OCI-LY7 (cell line): ENCODE data around the gene ZNF14. TPM values are rescaled to one million over a fixed set of nuclear protein-coding genes. Genes with fewer than 3 reads are reported as not detected.

ENCODE experiments used
- BruUV-seq: library from RNA; stranded (reverse); fragments of 400-500 nt; replicated peaks from 2 replicates; lab custom pipeline; 2021; lab: Mats Ljungman, UMichigan
- CTCF ChIA-PET: fragments of 300-600 bp; sonication (Branson Sonifier 250); formaldehyde crosslinking; loops from one replicate; lab custom pipeline; 2022; ENCODE audit warnings: antibody characterized with exemption; ENCODE audit not compliant: unreplicated experiment; lab: Charles Lee
- POLR2A ChIA-PET: fragments of 300-600 bp; sonication (Branson Sonifier 250); formaldehyde crosslinking; loops from one replicate; lab custom pipeline; 2022; ENCODE audit warnings: antibody characterized with exemption; lab: Charles Lee
- DNase-seq: peaks from one replicate; pipeline ENCODE4 v3.0.0-alpha.2; 2015; ENCODE audit warnings: low spot score
- H2AFZ ChIP-seq: fragments of 200-600 bp; sonication (generic), shearing (Covaris generic); 2 replicates; pipeline ENCODE4 v1.6.1; 2014; ENCODE audit warnings: mild to moderate bottlenecking, antibody characterized with exemption, low read length, moderate library complexity
- H3K27ac ChIP-seq: fragments of 200-600 bp; sonication (generic); 2 replicates; pipeline ENCODE4 v1.5.1; 2014; ENCODE audit warnings: mixed run types, low read depth, mild to moderate bottlenecking, moderate library complexity, low read length, inconsistent platforms; ENCODE audit not compliant: poor library complexity, severe bottlenecking
- H3K36me3 ChIP-seq: fragments of 200-600 bp; sonication (generic); 2 replicates; pipeline ENCODE4 v1.6.1; 2014; ENCODE audit warnings: mild to moderate bottlenecking, antibody characterized with exemption, low read length, moderate library complexity, mixed read lengths; ENCODE audit not compliant: insufficient read depth
- H3K4me1 ChIP-seq: fragments of 200-600 bp; sonication (generic); 2 replicates; pipeline ENCODE4 v1.5.1; 2014; ENCODE audit warnings: mild to moderate bottlenecking, low read length; ENCODE audit not compliant: insufficient read depth, poor library complexity, severe bottlenecking
- H3K4me2 ChIP-seq: fragments of 200-600 bp; sonication (generic); 2 replicates; pipeline ENCODE4 v1.6.1; 2014; ENCODE audit warnings: mild to moderate bottlenecking, low read length
- H3K4me3 ChIP-seq: fragments of 200-600 bp; sonication (generic); 2 replicates; pipeline ENCODE4 v1.5.1; 2014; ENCODE audit warnings: mild to moderate bottlenecking, low read depth, low read length; ENCODE audit not compliant: poor library complexity, severe bottlenecking
- H3K79me2 ChIP-seq: fragments of 200-600 bp; sonication (generic); 2 replicates; pipeline ENCODE4 v1.6.1; 2016; ENCODE audit warnings: low read depth, mild to moderate bottlenecking, low read length, moderate library complexity, mixed read lengths; ENCODE audit not compliant: insufficient read depth
- H3K9me2 ChIP-seq: fragments of 200-600 bp; sonication (generic); 2 replicates; pipeline ENCODE4 v1.6.1; 2016; ENCODE audit warnings: mild to moderate bottlenecking, low read length, mixed read lengths; ENCODE audit not compliant: insufficient read depth
- H3K9me3 ChIP-seq: fragments of 200-600 bp; sonication (generic); 2 replicates; pipeline ENCODE4 v1.6.1; 2014; ENCODE audit warnings: mild to moderate bottlenecking, mixed run types, low read length, mixed read lengths
- H4K20me1 ChIP-seq: fragments of 200-600 bp; sonication (generic); 2 replicates; pipeline ENCODE4 v1.6.1; 2014; ENCODE audit warnings: mild to moderate bottlenecking, antibody characterized with exemption, low read length, moderate library complexity, mixed read lengths; ENCODE audit not compliant: insufficient read depth
- CTCF ChIP-seq: fragments of 200-600 bp; sonication (generic); conservative IDR thresholded peaks from 2 replicates; pipeline ENCODE4 v1.5.1; 2014; ENCODE audit warnings: mild to moderate bottlenecking, antibody characterized with exemption, low read length, moderate library complexity, mixed read lengths
- EZH2phosphoT487 ChIP-seq: fragments of 200-600 bp; sonication (generic); IDR thresholded peaks from 2 replicates; pipeline ENCODE4 v1.6.1; 2018; ENCODE audit warnings: low read depth, borderline replicate concordance, mild to moderate bottlenecking, mixed run types, antibody characterized with exemption, low read length, moderate library complexity, mixed read lengths
- intact Hi-C: fragments of 100-400 bp; cut with micrococcal nuclease; formaldehyde crosslinking; loops from one replicate; pipeline ENCODE4 v1.10.0; 2022; ENCODE audit not compliant: unreplicated experiment
- total RNA-seq, 2 experiments: library from RNA; depleted of rRNA in 1 of 2; stranded (reverse); fragments of >200 nt in 1 of 2; shearing (Covaris generic) in 1 of 2; gene quantifications; 2 replicates each; pipeline ENCODE4 v1.2.3, GENCODE V29; 2014 to 2022

Gene ZNF14
- total RNA-seq, 2 experiments from 2014 or later = 4.5 to 7.0 TPM

GRCh38 chr19:19677579-19677978 is 55.3 kb downstream of the ZNF14 start:
- no peak for DNase-seq
- BruUV-seq = no TSS peak
- no peaks in the 10 kb centered on the region for H3K9me2 ChIP-seq
- peaks cover 60% of the 10 kb centered on the region for H3K9me3 ChIP-seq
- POLR2A ChIA-PET = no interaction called here
- H3K27ac ChIP-seq = no peak overlapping the region
- CTCF ChIA-PET = no interaction called here
- no peaks in the 10 kb centered on the region for H3K4me1 ChIP-seq
- H3K36me3 ChIP-seq = peaks cover 100% of the 10 kb centered on the region
- no peak overlapping the region for H3K4me2 ChIP-seq
- no peaks in the 10 kb centered on the region for H4K20me1 ChIP-seq
- peaks cover 57% of the 10 kb centered on the region for H3K79me2 ChIP-seq
- no peak overlapping the region for H2AFZ ChIP-seq
- intact Hi-C loops = no loop called here
- no peak overlapping the region for H3K4me3 ChIP-seq
- TF ChIP-seq EZH2phosphoT487 (no peak), CTCF (no peak)

DNA sequence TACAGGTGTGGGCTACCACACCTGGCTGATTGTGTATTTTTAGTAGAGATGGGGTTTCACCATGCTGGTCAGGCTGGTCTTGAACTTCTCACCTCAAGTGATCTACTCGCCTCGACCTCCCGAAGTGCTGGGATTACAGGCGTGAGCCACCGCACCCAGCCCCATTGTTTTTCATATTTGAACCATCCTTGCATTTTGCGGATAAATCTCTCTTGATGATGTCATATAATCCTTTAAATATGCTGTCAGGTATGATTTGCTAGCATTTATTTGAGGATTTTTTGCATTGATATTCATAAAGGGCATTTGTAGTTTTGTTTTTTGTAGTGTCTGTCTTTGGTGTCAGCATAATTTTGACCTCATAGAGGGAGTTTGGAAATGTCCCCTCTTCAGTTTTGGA is 58.6 kb downstream of the ZNF14 start:
- H3K36me3 ChIP-seq = peaks cover 98% of the 10 kb centered on the region

More for the DNA sequence above, 58.6 kb downstream of the ZNF14 start:
- no peak for DNase-seq
- Histone ChIP-seq H3K79me2 (peaks cover 85% of the 10 kb centered on the region), H3K4me1 (peaks cover 6% of the 10 kb centered on the region), H3K9me3 (peaks cover 42% of the 10 kb centered on the region), H2AFZ (no peak overlapping the region), H3K4me3 (no peak overlapping the region), H4K20me1 (peaks cover 7% of the 10 kb centered on the region; the same call in 1 of the 2 replicates), H3K27ac (no peak overlapping the region), H3K4me2 (no peak overlapping the region), H3K9me2 (no peaks in the 10 kb centered on the region)
- ChIA-PET POLR2A (interaction anchor here (0.5 kb wide), 1 partner anchor 186 kb away, joined by 3 read pairs; no protein-coding TSS in a partner anchor), CTCF (no interaction called here)
- TF ChIP-seq EZH2phosphoT487 (no peak), CTCF (no peak)
- no TSS peak for BruUV-seq
- intact Hi-C loops = no loop called here
